GM12878 (cell line): ENCODE results near the gene SYT1. TPM values are rescaled to one million over a fixed set of nuclear protein-coding genes. Genes with fewer than 3 reads are reported as not detected.

Experiments
- ATAC-seq: fragments of 200-7000 bp; cut with Tn5 transposase; 3 replicates; pipeline ENCODE4 v1.9.1; 2020; ENCODE audit warnings: mild to moderate bottlenecking, moderate library complexity
- BruUV-seq: library from RNA; stranded (reverse); fragments of 400-500 nt; replicated peaks from 2 replicates; lab custom pipeline; 2021; lab: Mats Ljungman, UMichigan
- CTCF ChIA-PET: fragments of 300-600 bp; sonication (Branson Sonifier 250); formaldehyde crosslinking; extraction: SDS; loops from one replicate; lab custom pipeline; 2021; ENCODE audit warnings: inconsistent platforms; lab: Yijun Ruan, JAX
- POLR2A ChIA-PET: fragments of 350-600 bp; formaldehyde crosslinking; extraction: SDS; loops from one replicate; lab custom pipeline; 2021; ENCODE audit warnings: inconsistent platforms; lab: Charles Lee
- RAD21 ChIA-PET: fragments of 300-600 bp; sonication (Branson Sonifier 250); formaldehyde crosslinking; loops from one replicate; lab custom pipeline; 2023; ENCODE audit warnings: antibody characterized with exemption; ENCODE audit not compliant: unreplicated experiment; lab: Charles Lee
- SMC1A ChIA-PET: fragments of 300-600 bp; sonication (Branson Sonifier 250); formaldehyde crosslinking; loops from one replicate; lab custom pipeline; 2023; ENCODE audit not compliant: unreplicated experiment, uncharacterized antibody; lab: Charles Lee
- DNase-seq: peaks from one replicate; pipeline ENCODE4 v3.0.0-alpha.2; 2011; ENCODE audit warnings: low read depth, low spot score
- FAIRE-seq: peaks from 3 replicates; lab custom pipeline; 2011; peaks lifted over from hg19 to GRCh38; lab: Jason Lieb, UNC
- H2AFZ ChIP-seq: 2 replicates; pipeline ENCODE4 v1.6.0; 2011; ENCODE audit warnings: low read depth, low read length, control low read depth; ENCODE audit not compliant: control insufficient read depth
- H3K27ac ChIP-seq: 2 replicates; pipeline ENCODE4 v1.5.1; 2011; ENCODE audit warnings: control low read depth; ENCODE audit not compliant: control insufficient read depth, insufficient read depth
- H3K27me3 ChIP-seq, 2 experiments: replicated peaks in 1 of 2; 2 replicates each; pipeline versions ENCODE4 v1.6.0 to v1.6.1; 2011; ENCODE audit warnings: low read length in 1 of 2; ENCODE audit not compliant: control insufficient read depth in 2 of 2, insufficient read depth in 2 of 2
- H3K36me3 ChIP-seq, 2 experiments: 2 replicates each; pipeline ENCODE4 v1.5.1; 2011; ENCODE audit warnings: low read length in 1 of 2; ENCODE audit not compliant: control insufficient read depth in 2 of 2, insufficient read depth in 2 of 2
- H3K4me1 ChIP-seq: 2 replicates; pipeline ENCODE4 v1.6.1; 2011; ENCODE audit warnings: mild to moderate bottlenecking, low read length, moderate library complexity, mixed read lengths; ENCODE audit not compliant: control insufficient read depth, insufficient read depth
- H3K4me2 ChIP-seq: 2 replicates; pipeline ENCODE4 v1.6.0; 2011; ENCODE audit warnings: control low read depth; ENCODE audit not compliant: control insufficient read depth, insufficient read depth
- H3K4me3 ChIP-seq: fragments of 200-600 bp; sonication (generic); 2 replicates; pipeline ENCODE4 v1.5.1; 2016
- H3K79me2 ChIP-seq: 2 replicates; pipeline ENCODE4 v1.6.0; 2011; ENCODE audit warnings: low read length; ENCODE audit not compliant: control insufficient read depth, insufficient read depth
- H3K9ac ChIP-seq: 2 replicates; pipeline ENCODE4 v1.8.0; 2011; ENCODE audit warnings: low read length, control low read depth, mixed read lengths; ENCODE audit not compliant: control insufficient read depth, insufficient read depth
- H3K9me3 ChIP-seq: replicated peaks from 3 replicates; pipeline ENCODE4 v1.5.1; 2011; ENCODE audit warnings: mild to moderate bottlenecking, low read length; ENCODE audit not compliant: control insufficient read depth, insufficient read depth
- H4K20me1 ChIP-seq: 2 replicates; pipeline ENCODE4 v1.6.0; 2011; ENCODE audit not compliant: control insufficient read depth, insufficient read depth
- HDAC2 ChIP-seq: fragments of 200-600 bp; sonication (generic); IDR thresholded peaks from 2 replicates; pipeline ENCODE4 v1.6.1; 2017
- HDAC6 ChIP-seq: fragments of 200-600 bp; sonication (generic); IDR thresholded peaks from one replicate; pipeline ENCODE4 v1.8.0; 2017; ENCODE audit warnings: antibody characterized with exemption; ENCODE audit not compliant: unreplicated experiment
- JUND ChIP-seq: IDR thresholded peaks from 2 replicates; pipeline ENCODE4 v1.6.1; 2012; ENCODE audit warnings: low read depth, mild to moderate bottlenecking, low read length, improper control_type of control experiment, moderate library complexity
- SIN3A ChIP-seq: IDR thresholded peaks from 2 replicates; pipeline ENCODE4 v1.6.1; 2012; ENCODE audit warnings: low read depth, low read length, improper control_type of control experiment
- TBL1XR1 ChIP-seq: IDR thresholded peaks from 2 replicates; pipeline ENCODE4 v1.6.1; 2012; ENCODE audit warnings: low read depth, low read length, improper control_type of control experiment
- ZNF384 ChIP-seq: IDR thresholded peaks from 2 replicates; pipeline ENCODE4 v1.6.1; 2012; ENCODE audit warnings: low read depth, mild to moderate bottlenecking, low read length, improper control_type of control experiment, borderline replicate concordance
- ZSCAN29 ChIP-seq: fragments of 450-650 bp; IDR thresholded peaks from 2 replicates; pipeline ENCODE4 v1.6.1; 2017; ENCODE audit warnings: mild to moderate bottlenecking, moderate library complexity
- WGBS: methylation state at CpG from one replicate; pipeline ENCODE4 v1.1.6; 2016; ENCODE audit warnings: low lambda C conversion rate; ENCODE audit not compliant: insufficient replicate concordance, insufficient coverage; ENCODE audit errors: missing lambda C conversion rate; 5-methylcytosine and 5-hydroxymethylcytosine counted together
- in situ Hi-C: fragments of 300-500 bp; cut with MboI; formaldehyde crosslinking; loops from 9 replicates; pipeline ENCODE4 v1.14.3; 2018; ENCODE audit warnings: mixed read lengths
- intact Hi-C: fragments of 100-400 bp; cut with micrococcal nuclease; formaldehyde crosslinking; loops from one replicate; pipeline ENCODE4 v1.14.2; 2022; ENCODE audit not compliant: unreplicated experiment
- polyA plus RNA-seq, 11 experiments: library from polyadenylated mRNA; depleted of rRNA in 4 of 11; unstranded in 6 of 11; stranded (reverse) in 5 of 11; fragments of >200 nt; fragmentation: Nextera tagmentation in 4 of 11; fragmentation: Illumina TruSeq in 1 of 11; extraction: Ambion mirVana in 4 of 11; extraction: Trizol in 1 of 11; gene quantifications; 1 replicate in 1 of 11; 2 replicates in 10 of 11; pipeline versions ENCODE4 v1.2.1 to v1.2.3, GENCODE V29; 2011 to 2016; ENCODE audit warnings: inconsistent platforms in 2 of 11, missing spikeins in 2 of 11, low read depth in 1 of 11
- total RNA-seq, 4 experiments: library from RNA; depleted of rRNA in 3 of 4; stranded (reverse); fragments of >200 nt in 3 of 4; fragmentation: Illumina TruSeq in 1 of 4; extraction: Trizol in 1 of 4; gene quantifications; 2 replicates each; pipeline versions ENCODE4 v1.2.1 to v1.2.3, GENCODE V29; 2013 to 2021
- TF ChIP-seq, protein P1 (sequence below): fragments of 450-650 bp; IDR thresholded peaks from 2 replicates; pipeline ENCODE4 v1.6.1; 2018; ENCODE audit warnings: mild to moderate bottlenecking, low read depth, moderate library complexity; ENCODE audit not compliant: partially characterized antibody
- TF ChIP-seq, protein P2 (sequence below): IDR thresholded peaks from 2 replicates; pipeline ENCODE4 v1.6.1; 2012; ENCODE audit warnings: mild to moderate bottlenecking, low read depth, low read length
- TF ChIP-seq, protein P3 (sequence below): fragments of 450-650 bp; formaldehyde crosslinking; IDR thresholded peaks from 2 replicates; pipeline ENCODE4 v1.4.0; 2022; ENCODE audit warnings: mild to moderate bottlenecking, moderate library complexity

SYT1 gene
- total and polyA plus RNA-seq, 10 of the 15 experiments (the other 5 are each of a cell fraction or from before 2014, with no cell fraction given), result 0.10 to 0.28 TPM; not detected in 8

DNA sequence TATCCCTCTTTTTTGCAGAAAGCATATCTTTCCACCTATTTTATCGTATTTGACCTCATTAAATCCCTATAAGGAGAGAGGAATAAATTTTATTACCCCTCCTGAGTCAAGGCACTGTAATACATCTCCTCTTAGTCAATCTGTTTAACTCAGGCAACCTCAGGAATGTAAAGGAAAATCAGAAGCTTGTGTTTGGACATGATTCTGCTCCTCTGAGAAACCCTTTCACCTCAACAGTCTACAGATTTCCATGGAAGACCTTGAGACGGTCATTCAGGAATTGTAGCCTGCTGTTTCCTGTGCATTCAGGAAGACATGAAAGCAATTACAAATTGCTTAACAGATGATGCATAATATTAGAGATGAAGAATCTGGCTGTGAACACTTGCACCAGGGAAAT is 465.4 kb downstream of the SYT1 start (continued):
- TF ChIP-seq, protein P1, sequence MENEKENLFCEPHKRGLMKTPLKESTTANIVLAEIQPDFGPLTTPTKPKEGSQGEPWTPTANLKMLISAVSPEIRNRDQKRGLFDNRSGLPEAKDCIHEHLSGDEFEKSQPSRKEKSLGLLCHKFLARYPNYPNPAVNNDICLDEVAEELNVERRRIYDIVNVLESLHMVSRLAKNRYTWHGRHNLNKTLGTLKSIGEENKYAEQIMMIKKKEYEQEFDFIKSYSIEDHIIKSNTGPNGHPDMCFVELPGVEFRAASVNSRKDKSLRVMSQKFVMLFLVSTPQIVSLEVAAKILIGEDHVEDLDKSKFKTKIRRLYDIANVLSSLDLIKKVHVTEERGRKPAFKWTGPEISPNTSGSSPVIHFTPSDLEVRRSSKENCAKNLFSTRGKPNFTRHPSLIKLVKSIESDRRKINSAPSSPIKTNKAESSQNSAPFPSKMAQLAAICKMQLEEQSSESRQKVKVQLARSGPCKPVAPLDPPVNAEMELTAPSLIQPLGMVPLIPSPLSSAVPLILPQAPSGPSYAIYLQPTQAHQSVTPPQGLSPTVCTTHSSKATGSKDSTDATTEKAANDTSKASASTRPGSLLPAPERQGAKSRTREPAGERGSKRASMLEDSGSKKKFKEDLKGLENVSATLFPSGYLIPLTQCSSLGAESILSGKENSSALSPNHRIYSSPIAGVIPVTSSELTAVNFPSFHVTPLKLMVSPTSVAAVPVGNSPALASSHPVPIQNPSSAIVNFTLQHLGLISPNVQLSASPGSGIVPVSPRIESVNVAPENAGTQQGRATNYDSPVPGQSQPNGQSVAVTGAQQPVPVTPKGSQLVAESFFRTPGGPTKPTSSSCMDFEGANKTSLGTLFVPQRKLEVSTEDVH, result no peak
- TF ChIP-seq SIN3A, result no peak

DNA sequence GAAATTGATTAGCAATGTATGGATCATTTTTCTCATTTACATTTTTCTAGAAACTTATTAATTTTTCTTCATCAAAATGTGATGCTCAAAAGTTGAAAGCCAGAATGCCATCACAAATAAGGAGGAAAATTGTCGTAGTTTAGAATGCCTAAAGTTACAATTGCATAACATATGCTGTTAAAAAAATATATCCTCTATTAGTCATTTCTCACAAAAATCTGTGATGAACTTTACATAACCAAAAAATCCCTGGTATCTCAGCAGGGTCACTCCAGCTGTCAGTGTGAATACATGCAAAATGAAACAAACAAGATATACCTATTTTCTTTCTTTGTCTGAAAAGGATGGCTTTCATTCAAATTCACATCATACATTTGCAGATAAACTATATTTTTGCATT is 467.3 kb downstream of the SYT1 start:
- no peak for TF ChIP-seq HDAC2
- TF ChIP-seq ZNF384, result no peak
- no peak for TF ChIP-seq TBL1XR1
- TF ChIP-seq JUND, result no peak
- TF ChIP-seq, protein P2, sequence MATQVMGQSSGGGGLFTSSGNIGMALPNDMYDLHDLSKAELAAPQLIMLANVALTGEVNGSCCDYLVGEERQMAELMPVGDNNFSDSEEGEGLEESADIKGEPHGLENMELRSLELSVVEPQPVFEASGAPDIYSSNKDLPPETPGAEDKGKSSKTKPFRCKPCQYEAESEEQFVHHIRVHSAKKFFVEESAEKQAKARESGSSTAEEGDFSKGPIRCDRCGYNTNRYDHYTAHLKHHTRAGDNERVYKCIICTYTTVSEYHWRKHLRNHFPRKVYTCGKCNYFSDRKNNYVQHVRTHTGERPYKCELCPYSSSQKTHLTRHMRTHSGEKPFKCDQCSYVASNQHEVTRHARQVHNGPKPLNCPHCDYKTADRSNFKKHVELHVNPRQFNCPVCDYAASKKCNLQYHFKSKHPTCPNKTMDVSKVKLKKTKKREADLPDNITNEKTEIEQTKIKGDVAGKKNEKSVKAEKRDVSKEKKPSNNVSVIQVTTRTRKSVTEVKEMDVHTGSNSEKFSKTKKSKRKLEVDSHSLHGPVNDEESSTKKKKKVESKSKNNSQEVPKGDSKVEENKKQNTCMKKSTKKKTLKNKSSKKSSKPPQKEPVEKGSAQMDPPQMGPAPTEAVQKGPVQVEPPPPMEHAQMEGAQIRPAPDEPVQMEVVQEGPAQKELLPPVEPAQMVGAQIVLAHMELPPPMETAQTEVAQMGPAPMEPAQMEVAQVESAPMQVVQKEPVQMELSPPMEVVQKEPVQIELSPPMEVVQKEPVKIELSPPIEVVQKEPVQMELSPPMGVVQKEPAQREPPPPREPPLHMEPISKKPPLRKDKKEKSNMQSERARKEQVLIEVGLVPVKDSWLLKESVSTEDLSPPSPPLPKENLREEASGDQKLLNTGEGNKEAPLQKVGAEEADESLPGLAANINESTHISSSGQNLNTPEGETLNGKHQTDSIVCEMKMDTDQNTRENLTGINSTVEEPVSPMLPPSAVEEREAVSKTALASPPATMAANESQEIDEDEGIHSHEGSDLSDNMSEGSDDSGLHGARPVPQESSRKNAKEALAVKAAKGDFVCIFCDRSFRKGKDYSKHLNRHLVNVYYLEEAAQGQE, result no peak
- TF ChIP-seq, protein P3, sequence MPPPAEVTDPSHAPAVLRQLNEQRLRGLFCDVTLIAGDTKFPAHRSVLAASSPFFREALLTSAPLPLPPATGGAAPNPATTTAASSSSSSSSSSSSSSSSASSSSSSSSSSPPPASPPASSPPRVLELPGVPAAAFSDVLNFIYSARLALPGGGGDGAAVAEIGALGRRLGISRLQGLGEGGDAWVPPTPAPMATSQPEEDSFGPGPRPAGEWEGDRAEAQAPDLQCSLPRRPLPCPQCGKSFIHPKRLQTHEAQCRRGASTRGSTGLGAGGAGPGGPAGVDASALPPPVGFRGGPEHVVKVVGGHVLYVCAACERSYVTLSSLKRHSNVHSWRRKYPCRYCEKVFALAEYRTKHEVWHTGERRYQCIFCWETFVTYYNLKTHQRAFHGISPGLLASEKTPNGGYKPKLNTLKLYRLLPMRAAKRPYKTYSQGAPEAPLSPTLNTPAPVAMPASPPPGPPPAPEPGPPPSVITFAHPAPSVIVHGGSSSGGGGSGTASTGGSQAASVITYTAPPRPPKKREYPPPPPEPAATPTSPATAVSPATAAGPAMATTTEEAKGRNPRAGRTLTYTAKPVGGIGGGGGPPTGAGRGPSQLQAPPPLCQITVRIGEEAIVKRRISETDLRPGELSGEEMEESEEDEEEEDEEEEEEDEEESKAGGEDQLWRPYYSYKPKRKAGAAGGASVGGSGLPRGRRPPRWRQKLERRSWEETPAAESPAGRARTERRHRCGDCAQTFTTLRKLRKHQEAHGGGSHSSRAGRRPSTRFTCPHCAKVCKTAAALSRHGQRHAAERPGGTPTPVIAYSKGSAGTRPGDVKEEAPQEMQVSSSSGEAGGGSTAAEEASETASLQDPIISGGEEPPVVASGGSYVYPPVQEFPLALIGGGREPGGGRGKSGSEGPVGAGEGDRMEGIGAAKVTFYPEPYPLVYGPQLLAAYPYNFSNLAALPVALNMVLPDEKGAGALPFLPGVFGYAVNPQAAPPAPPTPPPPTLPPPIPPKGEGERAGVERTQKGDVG (CRISPR knock-in tag), result no peak
- no peak for TF ChIP-seq HDAC6
- no peak for TF ChIP-seq ZSCAN29
- no TSS peak for BruUV-seq
- no peak overlapping the region for H3K27ac ChIP-seq
- intact Hi-C loops, result no loop called here
- H3K4me3 ChIP-seq, result no peak overlapping the region
- ChIA-PET CTCF (no interaction called here), SMC1A (no interaction called here), POLR2A (no interaction called here), RAD21 (no interaction called here)
- no peaks in the 10 kb centered on the region for H3K36me3 ChIP-seq
- H3K9ac ChIP-seq, result no peak overlapping the region
- no peaks in the 10 kb centered on the region for H4K20me1 ChIP-seq
- H3K79me2 ChIP-seq, result no peaks in the 10 kb centered on the region
- H3K4me2 ChIP-seq, result no peak overlapping the region
- WGBS, result 22% methylated on average over 1 of the region's 1 CpG
- FAIRE-seq, result no peak
- H3K4me1 ChIP-seq, result no peaks in the 10 kb centered on the region
- DNase-seq, result no peak
- in situ Hi-C loops, result no loop called here
- H3K27me3 ChIP-seq, result no peaks in the 10 kb centered on the region; a peak in 1 of 4 replicates
- no peaks in the 10 kb centered on the region for H3K9me3 ChIP-seq
- H2AFZ ChIP-seq, result no peak overlapping the region
- ATAC-seq, result no peak
